HG02870 (cell line): ENCODE data around the gene PHC3.
"Not testable (repeated sequence)": the region's sequence is repeated elsewhere in the genome, so short reads cannot be mapped to it uniquely, and the experiment has no call there.

Experiments used
- ATAC-seq: cut with Tn5 transposase; IDR thresholded peaks from one replicate; pipeline ENCODE4 v1.9.1; 2021; ENCODE audit warnings: mild to moderate bottlenecking, moderate library complexity; ENCODE audit not compliant: unreplicated experiment

PHC3 gene

GRCh38 chr3:170180908-170181885 lies at the start of gene PHC3:
Gene PHC3 (minus strand): TSS chr3:170181733. CDS start chr3:170181715, 18 bp downstream.
- peak; percentile 67 for ATAC-seq

GRCh38 chr3:170228093-170228766 lies 46.7 kb upstream of the PHC3 start:
- no peak for ATAC-seq

GRCh38 chr3:170226426-170226960 lies 45.0 kb upstream of the PHC3 start:
- ATAC-seq = no peak

- ATAC-seq = no peak
Observed at GRCh38 chr3:170225166-170225565, 43.6 kb upstream of the PHC3 start.

GRCh38 chr3:170222647-170223541 lies 41.4 kb upstream of the PHC3 start:
- ATAC-seq = peak; percentile 25

- peak; percentile 98 for ATAC-seq
Observed at GRCh38 chr3:170221924-170222646, 40.6 kb upstream of the PHC3 start, which contains the start of gene PRKCI. Gene PRKCI (plus strand): TSS chr3:170222424. CDS start chr3:170222670, 246 bp downstream.

- ATAC-seq = no peak
Observed at GRCh38 chr3:170220871-170221270, 39.3 kb upstream of the PHC3 start.

- ATAC-seq = no peak
Observed at GRCh38 chr3:170219850-170220249, 38.3 kb upstream of the PHC3 start.

GRCh38 chr3:170211668-170212067 lies 30.1 kb upstream of the PHC3 start:
- no peak for ATAC-seq

- no peak for ATAC-seq
Observed at GRCh38 chr3:170207717-170208116, 26.2 kb upstream of the PHC3 start.

- ATAC-seq = not testable (repeated sequence)
Observed at GRCh38 chr3:170206164-170206762, 24.7 kb upstream of the PHC3 start.

- no peak for ATAC-seq
Observed at GRCh38 chr3:170205302-170205701, 23.8 kb upstream of the PHC3 start.

GRCh38 chr3:170204509-170204908 lies 23.0 kb upstream of the PHC3 start:
- no peak for ATAC-seq

- ATAC-seq = no peak
Observed at GRCh38 chr3:170204023-170204472, 22.5 kb upstream of the PHC3 start.

- no peak for ATAC-seq
Observed at GRCh38 chr3:170203457-170203856, 21.9 kb upstream of the PHC3 start.

- no peak for ATAC-seq
Observed at GRCh38 chr3:170201527-170201926, 20.0 kb upstream of the PHC3 start.

GRCh38 chr3:170200987-170201386 lies 19.5 kb upstream of the PHC3 start:
- ATAC-seq = no peak

- no peak for ATAC-seq
Observed at GRCh38 chr3:170196833-170197232, 15.3 kb upstream of the PHC3 start.

- not testable (repeated sequence) for ATAC-seq
Observed at GRCh38 chr3:170195759-170196158, 14.2 kb upstream of the PHC3 start.
